HL-60/S4 treated with retinoic acid at 250 ng/mL for 4 days and 3 days (cell line): Measurements from ENCODE around the gene ATP1B3.
"Not testable (repeated sequence)": the region's sequence is repeated elsewhere in the genome, so short reads cannot be mapped to it uniquely, and the experiment has no call there.

Experiments used
- in situ Hi-C: fragments of 300-500 bp; cut with MboI; formaldehyde crosslinking; loops from 2 replicates; pipeline ENCODE4 v1.7.0; 2022; ENCODE audit warnings: low sequenced_read_pairs

Gene ATP1B3

GRCh38 chr3:141876381-141876890, at the start of gene ATP1B3:
TSS of gene ATP1B3 (plus strand) at chr3:141876643. CDS start at chr3:141876802, 159 bp downstream.
- in situ Hi-C loops, result loop anchor here (25.0 kb wide), 1 partner anchor 289 kb away; no protein-coding TSS in a partner anchor

- in situ Hi-C loops, result no loop called here
These were observed 48.0 kb upstream of the ATP1B3 start for GRCh38 chr3:141828487-141828886.

GRCh38 chr3:141828890-141829289, 47.6 kb upstream of the ATP1B3 start:
- in situ Hi-C loops, result no loop called here

- in situ Hi-C loops, result no loop called here
These were observed 45.9 kb upstream of the ATP1B3 start for GRCh38 chr3:141830508-141830907.

- in situ Hi-C loops, result no loop called here
These were observed 42.2 kb upstream of the ATP1B3 start for GRCh38 chr3:141834292-141834691.

GRCh38 chr3:141835557-141836229, 40.8 kb upstream of the ATP1B3 start:
- in situ Hi-C loops, result no loop called here

GRCh38 chr3:141839389-141839788, 37.1 kb upstream of the ATP1B3 start:
- in situ Hi-C loops, result no loop called here

- in situ Hi-C loops, result no loop called here
These were observed 35.5 kb upstream of the ATP1B3 start for GRCh38 chr3:141840737-141841544.

- in situ Hi-C loops, result no loop called here
These were observed 32.3 kb upstream of the ATP1B3 start for GRCh38 chr3:141844108-141844507.

- in situ Hi-C loops, result no loop called here
These were observed 31.6 kb upstream of the ATP1B3 start for GRCh38 chr3:141844812-141845211.

- in situ Hi-C loops, result no loop called here
These were observed 30.9 kb upstream of the ATP1B3 start for GRCh38 chr3:141845407-141846049.

- in situ Hi-C loops, result no loop called here
These were observed 30.4 kb upstream of the ATP1B3 start for GRCh38 chr3:141846050-141846433.

GRCh38 chr3:141848159-141848748, 28.2 kb upstream of the ATP1B3 start:
- in situ Hi-C loops, result not testable (repeated sequence)

- in situ Hi-C loops, result no loop called here
These were observed 27.2 kb upstream of the ATP1B3 start for GRCh38 chr3:141849056-141849815.

GRCh38 chr3:141851411-141851810, 25.0 kb upstream of the ATP1B3 start:
- in situ Hi-C loops, result no loop called here

- in situ Hi-C loops, result no loop called here
These were observed 23.3 kb upstream of the ATP1B3 start for GRCh38 chr3:141853081-141853601.

GRCh38 chr3:141853629-141854168, 22.7 kb upstream of the ATP1B3 start:
- in situ Hi-C loops, result no loop called here

- in situ Hi-C loops, result no loop called here
These were observed 21.8 kb upstream of the ATP1B3 start for GRCh38 chr3:141854599-141854998.

GRCh38 chr3:141858312-141858711, 18.1 kb upstream of the ATP1B3 start:
- in situ Hi-C loops, result no loop called here

GRCh38 chr3:141859651-141860050, 16.8 kb upstream of the ATP1B3 start:
- in situ Hi-C loops, result no loop called here
